Measurements from ENCODE around the gene RNF133. TPM values are rescaled to one million over a fixed set of nuclear protein-coding genes. Genes with fewer than 3 reads are reported as not detected.

Gene RNF133
- total and polyA plus RNA-seq, 8 donors: 0.14 to 1.6 (median 0.32) TPM

- Histone ChIP-seq H3K4me1 (no peaks in the 10 kb centered on the region), H3K4me3 (no peak overlapping the region), H3K36me3 (no peaks in the 10 kb centered on the region), H3K27me3 (no peaks in the 10 kb centered on the region), H3K27ac (no peak overlapping the region), H3K9me3 (peaks cover 0 to 4% of the 10 kb centered on the region in 2 donors)
- no peak for TF ChIP-seq CTCF (IDR thresholded peaks at IDR 0.05)
- intact Hi-C loops (cut with DNase I): no loop called here
- DNase-seq (no peak), ATAC-seq (no peak)
Measured at GRCh38 chr7:122672536-122672935, 26.4 kb downstream of the RNF133 start.

- Histone ChIP-seq H3K27me3 (no peaks in the 10 kb centered on the region), H3K27ac (no peak overlapping the region), H3K4me3 (no peak overlapping the region), H3K9me3 (no peaks in the 10 kb centered on the region), H3K36me3 (no peaks in the 10 kb centered on the region), H3K4me1 (no peaks in the 10 kb centered on the region)
- intact Hi-C loops (cut with DNase I): no loop called here
- ATAC-seq (no peak), DNase-seq (no peak)
- no peak for TF ChIP-seq CTCF (IDR thresholded peaks at IDR 0.05)
Measured at GRCh38 chr7:122663733-122664132, 35.2 kb downstream of the RNF133 start.

DNA sequence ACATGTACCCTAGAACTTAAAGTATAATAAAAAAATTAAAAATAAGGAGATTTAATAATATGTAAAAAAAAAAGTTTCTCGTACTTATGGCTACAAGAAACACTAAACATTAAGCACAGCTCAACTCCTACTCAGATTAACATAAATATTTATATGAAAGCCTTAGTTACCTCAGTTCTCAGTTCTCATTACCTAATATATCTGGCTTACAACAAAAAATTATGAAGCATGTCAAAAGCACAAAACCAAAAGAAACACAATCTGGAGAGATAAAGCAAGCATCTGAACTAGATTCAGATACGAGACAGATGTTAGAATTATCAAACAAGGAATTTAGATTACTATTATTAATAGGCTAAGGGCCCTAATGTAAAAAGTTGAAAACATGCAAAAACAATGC lies 40.1 kb downstream of the RNF133 start:
- Histone ChIP-seq H3K36me3 (no peaks in the 10 kb centered on the region), H3K4me1 (no peaks in the 10 kb centered on the region), H3K27ac (no peak overlapping the region), H3K4me3 (no peak overlapping the region), H3K9me3 (peaks cover 0 to 2% of the 10 kb centered on the region in 2 donors), H3K27me3 (no peaks in the 10 kb centered on the region)
- intact Hi-C loops (cut with DNase I): no loop called here
- no peak for ATAC-seq
- no peak for TF ChIP-seq CTCF (IDR thresholded peaks at IDR 0.05)
- DNase-seq: peak in 1 of 4 donors; percentile 19

DNA sequence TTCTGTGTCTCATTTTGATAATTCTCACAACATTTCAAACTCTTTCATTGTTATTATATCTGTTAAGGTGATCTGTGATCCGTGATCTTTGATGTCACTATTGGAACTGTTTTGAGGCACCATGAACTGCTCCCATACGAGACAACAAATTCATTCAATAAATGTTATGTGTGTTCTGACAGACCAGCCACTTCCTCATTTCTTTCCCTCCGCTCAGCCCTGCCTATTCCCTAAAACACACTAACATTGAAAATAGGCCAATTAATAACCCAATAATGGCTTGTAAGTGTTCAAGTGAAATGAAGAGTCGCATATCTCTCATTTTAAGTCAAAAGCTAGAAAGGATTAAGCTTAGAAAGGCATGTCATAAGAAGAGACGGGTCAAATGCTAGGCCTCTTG lies 45.2 kb downstream of the RNF133 start:
- Histone ChIP-seq H3K27ac (no peak overlapping the region), H3K36me3 (no peaks in the 10 kb centered on the region), H3K4me1 (no peaks in the 10 kb centered on the region), H3K27me3 (no peaks in the 10 kb centered on the region), H3K9me3 (peaks cover 0 to 2% of the 10 kb centered on the region in 2 donors), H3K4me3 (no peak overlapping the region)
- DNase-seq (no peak), ATAC-seq (no peak)
- TF ChIP-seq CTCF (IDR thresholded peaks at IDR 0.05): no peak
- intact Hi-C loops (cut with DNase I): no loop called here

DNA sequence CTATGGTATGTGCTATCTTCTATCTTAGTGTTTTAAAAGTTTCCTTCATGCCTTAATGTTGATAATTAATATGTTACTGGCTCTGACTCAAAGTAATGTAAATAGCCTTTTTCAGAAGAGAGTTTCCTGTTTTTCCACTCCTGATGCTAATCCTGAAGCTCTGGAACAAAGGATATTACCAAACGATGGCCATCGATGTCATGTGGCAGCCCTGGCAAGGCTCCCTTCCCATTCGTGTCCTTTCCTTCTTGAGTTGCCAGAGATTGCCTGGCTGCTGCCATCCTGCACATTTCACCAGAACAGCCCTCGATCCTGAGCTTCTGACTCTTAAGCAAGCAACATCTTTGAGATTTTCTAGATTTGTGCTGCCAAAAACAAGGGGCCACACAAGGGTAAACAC lies 46.0 kb downstream of the RNF133 start:
- intact Hi-C loops (cut with DNase I): no loop called here
- ATAC-seq: peak; percentile 45
- no peaks in the 10 kb centered on the region for H3K36me3 ChIP-seq
- no peak overlapping the region for H3K27ac ChIP-seq
- H3K4me3 ChIP-seq: no peak overlapping the region
- no peaks in the 10 kb centered on the region for H3K4me1 ChIP-seq
- DNase-seq: peak in 1 of 4 donors; percentile 25
- H3K9me3 ChIP-seq: peaks cover 0 to 2% of the 10 kb centered on the region in 2 donors
- H3K27me3 ChIP-seq: no peaks in the 10 kb centered on the region
- TF ChIP-seq CTCF (IDR thresholded peaks at IDR 0.05): no peak

All from left lung (tissue), 10 donors.